A549 (cell line): ENCODE results near the gene GUCY1A2.

Experiments
- BCL3 ChIP-seq: fragments of >200 bp; sonication (Bioruptor Twin); formaldehyde crosslinking; IDR thresholded peaks from 3 replicates; pipeline ENCODE4 v1.6.1; 2016
- CBX8 ChIP-seq: fragments of 200-600 bp; sonication (generic); IDR thresholded peaks from 2 replicates; pipeline ENCODE4 v1.6.1; 2016
- CTCF ChIP-seq: fragments of >200 bp; sonication (Bioruptor Twin); formaldehyde crosslinking; IDR thresholded peaks from 3 replicates; pipeline ENCODE4 v1.5.1; 2016
- ESRRA ChIP-seq: fragments of 150-350 bp; IDR thresholded peaks from 2 replicates; pipeline ENCODE4 v1.6.1; 2014; ENCODE audit warnings: mild to moderate bottlenecking, low read length, borderline replicate concordance
- HDAC2 ChIP-seq: fragments of 200-600 bp; sonication (generic); IDR thresholded peaks from 2 replicates; pipeline ENCODE4 v1.6.1; 2016
- HOXB13 ChIP-seq: fragments of 250-450 bp; sonication (Bioruptor Pico); IDR thresholded peaks from 2 replicates; pipeline ENCODE4 v1.5.0; 2020; ENCODE audit warnings: low read depth, mild to moderate bottlenecking, moderate library complexity
- PBX3 ChIP-seq: IDR thresholded peaks from 2 replicates; pipeline ENCODE4 v1.6.1; 2012
- PHF8 ChIP-seq: fragments of 200-600 bp; sonication (generic); IDR thresholded peaks from 2 replicates; pipeline ENCODE4 v1.6.1; 2016; ENCODE audit warnings: low read depth, mild to moderate bottlenecking, antibody characterized with exemption, moderate library complexity, borderline replicate concordance
- POLR2A ChIP-seq: IDR thresholded peaks from 2 replicates; pipeline ENCODE4 v1.6.1; 2012; ENCODE audit warnings: mild to moderate bottlenecking, low read length
- RCOR1 ChIP-seq: fragments of 150-350 bp; IDR thresholded peaks from 2 replicates; pipeline ENCODE4 v1.6.1; 2014; ENCODE audit warnings: antibody characterized with exemption, low read length, low read depth
- RFX5 ChIP-seq: fragments of 450-650 bp; IDR thresholded peaks from 2 replicates; pipeline ENCODE4 v1.7.1; 2014; ENCODE audit warnings: antibody characterized with exemption, mild to moderate bottlenecking, moderate library complexity

GRCh38 chr11:106997227-106997626, 21.0 kb downstream of the GUCY1A2 start:
- TF ChIP-seq RFX5 = no peak
- no peak for TF ChIP-seq POLR2A
- no peak for TF ChIP-seq CTCF
- TF ChIP-seq HOXB13 (CRISPR knock-in tag) = no peak
- no peak for TF ChIP-seq PHF8
- TF ChIP-seq ESRRA = no peak
- TF ChIP-seq HDAC2 = no peak
- TF ChIP-seq CBX8 = no peak
- TF ChIP-seq PBX3 = no peak
- no peak for TF ChIP-seq RCOR1
- TF ChIP-seq BCL3 = no peak
